Ovary (tissue), 9 donors: ENCODE results near the gene KCNA2. TPM values are rescaled to one million over a fixed set of nuclear protein-coding genes. Genes with fewer than 3 reads are reported as not detected.

Experiments used
- DNase-seq, 5 donors: peaks; one replicate each; pipeline ENCODE4 v3.0.0-alpha.2; 2019 to 2020
- H3K27ac ChIP-seq, 2 donors: fragments of 200-600 bp; one replicate each; pipeline versions ENCODE4 v1.5.1 to v1.8.0; 2019 to 2022
- H3K27me3 ChIP-seq: fragments of 200-600 bp; one replicate; pipeline ENCODE4 v1.8.0; 2022
- H3K36me3 ChIP-seq: fragments of 200-600 bp; sonication (generic); one replicate; pipeline ENCODE4 v1.5.1; 2019
- H3K4me1 ChIP-seq: one replicate; pipeline ENCODE4 v1.8.1; 2013; ENCODE audit warnings: mild to moderate bottlenecking, moderate library complexity; ENCODE audit not compliant: insufficient read depth
- H3K4me3 ChIP-seq: fragments of 200-600 bp; sonication (generic); one replicate; pipeline ENCODE4 v1.5.1; 2017
- H3K9me3 ChIP-seq, 2 donors: fragments of 200-600 bp in 1 of 2; sonication (generic) in 1 of 2; one replicate each; pipeline versions ENCODE4 v1.5.1 to v1.8.1; 2013 to 2019; ENCODE audit warnings: mild to moderate bottlenecking in 1 of 2, moderate library complexity in 1 of 2
- CTCF ChIP-seq, 3 donors: fragments of 450-650 bp in 2 of 3; fragments of 200-600 bp in 1 of 3; IDR thresholded peaks; one replicate each; pipeline versions ENCODE4 v1.5.1 to v1.8.0; 2016 to 2022; ENCODE audit warnings: antibody characterized with exemption in 3 of 3, mild to moderate bottlenecking in 1 of 3
- EP300 ChIP-seq: sonication (generic); formaldehyde crosslinking; IDR thresholded peaks from one replicate; pipeline ENCODE4 v1.6.1; 2017; ENCODE audit warnings: antibody characterized with exemption
- POLR2A ChIP-seq: fragments of 450-650 bp; IDR thresholded peaks from one replicate; pipeline ENCODE4 v1.6.1; 2017; ENCODE audit warnings: antibody characterized with exemption, mild to moderate bottlenecking, moderate library complexity
- WGBS, 3 donors: extraction: QIAGEN DNeasy Blood & Tissue Kit in 1 of 3; methylation state at CpG; one replicate each; pipeline versions ENCODE4 v1.1.5 to v1.1.7; 2013 to 2017; 5-methylcytosine and 5-hydroxymethylcytosine counted together
- intact Hi-C, 4 donors: fragments of 100-400 bp; cut with DNase I; formaldehyde crosslinking; loops; one replicate each; pipeline versions ENCODE4 v1.11.0 to v1.15.1; 2022 to 2023
- polyA plus RNA-seq, 2 donors: library from polyadenylated mRNA; stranded (reverse); fragments of 200-250 nt in 1 of 2; fragments of 350-450 nt in 1 of 2; fragmentation: Illumina TruSeq in 1 of 2; extraction: RNeasy Lipid Tissue Mini Kit (QIAGEN cat#74804) in 1 of 2; gene quantifications; one replicate each; pipeline ENCODE4 v1.2.3, GENCODE V29; 2013 to 2014
- total RNA-seq, 7 donors: library from RNA; depleted of rRNA in 2 of 7; stranded (reverse); fragments of >200 nt in 2 of 7; fragmentation: NEBNext Ultra II Directional in 3 of 7; extraction: Animal tissue kit (Norgen Biotek cat#: 25700) in 3 of 7; gene quantifications; one replicate each; pipeline versions ENCODE4 v1.1.0 to v1.2.4, GENCODE V29; 2016 to 2023
- donor health status: DM: no; HTN: no; CAD: no; lungs with moderate emphysema.
- donor health status: DM: no; HTN: no; CAD: no.
- donor health status: Bipolar disorder and iron deficiency.
- donor health status: DM: yes; HTN: yes; CAD: no.
- donor health status: DM: no; HTN: no; CAD: no.
- donor health status: DM: yes; HTN: yes; CAD: no.

KCNA2 gene
- total and polyA plus RNA-seq, 9 donors: under 0.01 to 1.7 (median 0.51) TPM

- no peak overlapping the region for H3K27ac ChIP-seq
- H3K4me3 ChIP-seq: no peak overlapping the region
- no peaks in the 10 kb centered on the region for H3K36me3 ChIP-seq
- intact Hi-C loops: no loop called here
- no peaks in the 10 kb centered on the region for H3K9me3 ChIP-seq
- no peak for TF ChIP-seq EP300
- no peak for TF ChIP-seq CTCF (IDR thresholded peaks at IDR 0.05)
- no peak for TF ChIP-seq POLR2A
- WGBS, 3 donors: 67 to 80% (median 78%) methylated on average over 2 of the region's 2 CpGs
- no peak for DNase-seq
- H3K27me3 ChIP-seq: no peaks in the 10 kb centered on the region
- H3K4me1 ChIP-seq: no peaks in the 10 kb centered on the region
Observed at GRCh38 chr1:110596312-110596711, 9.8 kb downstream of the KCNA2 start.

GRCh38 chr1:110595353-110595710 lies 10.8 kb downstream of the KCNA2 start:
- H3K27me3 ChIP-seq: no peaks in the 10 kb centered on the region
- TF ChIP-seq CTCF (IDR thresholded peaks at IDR 0.05) (no peak), POLR2A (no peak), EP300 (no peak)
- H3K9me3 ChIP-seq: no peaks in the 10 kb centered on the region
- no peaks in the 10 kb centered on the region for H3K36me3 ChIP-seq
- no peaks in the 10 kb centered on the region for H3K4me1 ChIP-seq
- DNase-seq: no peak
- intact Hi-C loops: no loop called here
- H3K27ac ChIP-seq: no peak overlapping the region
- H3K4me3 ChIP-seq: no peak overlapping the region

- WGBS, 3 donors: 57 to 64% (median 61%) methylated on average over 7 of the region's 7 CpGs
- intact Hi-C loops: no loop called here
- H3K36me3 ChIP-seq: no peaks in the 10 kb centered on the region
- H3K4me3 ChIP-seq: no peak overlapping the region
- H3K27ac ChIP-seq: no peak overlapping the region
- H3K4me1 ChIP-seq: no peaks in the 10 kb centered on the region
- TF ChIP-seq EP300: no peak
- no peak for TF ChIP-seq POLR2A
- TF ChIP-seq CTCF (IDR thresholded peaks at IDR 0.05): no peak
- no peaks in the 10 kb centered on the region for H3K9me3 ChIP-seq
- DNase-seq: no peak
- no peaks in the 10 kb centered on the region for H3K27me3 ChIP-seq
Observed at GRCh38 chr1:110594456-110595352, 11.5 kb downstream of the KCNA2 start.

- 45 to 55% (median 53%) methylated on average over 5 of the region's 5 CpGs for WGBS, 3 donors
- H3K4me3 ChIP-seq: no peak overlapping the region
Observed at GRCh38 chr1:110593902-110594301, 12.3 kb downstream of the KCNA2 start.

More at GRCh38 chr1:110593902-110594301, 12.3 kb downstream of the KCNA2 start:
- no peaks in the 10 kb centered on the region for H3K36me3 ChIP-seq
- intact Hi-C loops: no loop called here
- H3K4me1 ChIP-seq: no peaks in the 10 kb centered on the region
- H3K27ac ChIP-seq: no peak overlapping the region
- H3K27me3 ChIP-seq: no peaks in the 10 kb centered on the region
- no peaks in the 10 kb centered on the region for H3K9me3 ChIP-seq
- no peak for TF ChIP-seq EP300
- TF ChIP-seq CTCF (IDR thresholded peaks at IDR 0.05): no peak
- TF ChIP-seq POLR2A: no peak
- DNase-seq: no peak
